IMR-90 (cell line): ENCODE results near the gene DGKB. TPM values are rescaled to one million over a fixed set of nuclear protein-coding genes. Genes with fewer than 3 reads are reported as not detected.

Source experiments
- ATAC-seq: fragments of 200-7000 bp; cut with Tn5 transposase; 2 replicates; pipeline ENCODE4 v1.9.1; 2020; ENCODE audit warnings: low read depth, mild to moderate bottlenecking, moderate library complexity
- BruUV-seq: library from RNA; stranded (reverse); fragments of 400-500 nt; replicated peaks from 2 replicates; lab custom pipeline; 2021; lab: Mats Ljungman, UMichigan
- CTCF ChIA-PET: fragments of 300-600 bp; formaldehyde crosslinking; extraction: SDS; loops from one replicate; lab custom pipeline; 2021; ENCODE audit warnings: antibody characterized with exemption; lab: Yijun Ruan, JAX
- POLR2A ChIA-PET: fragments of 300-600 bp; sonication (Branson Sonifier 250); formaldehyde crosslinking; loops from one replicate; lab custom pipeline; 2022; ENCODE audit warnings: antibody characterized with exemption; ENCODE audit not compliant: unreplicated experiment; lab: Charles Lee
- DNase-seq: peaks from one replicate; pipeline ENCODE4 v3.0.0; 2013
- H2AFZ ChIP-seq: replicated peaks from 2 replicates; pipeline ENCODE3; 2013; ENCODE audit warnings: low read length, mild to moderate bottlenecking; ENCODE audit not compliant: poor library complexity
- H2AK5ac ChIP-seq: 2 replicates; pipeline ENCODE4 v1.6.1; 2013; ENCODE audit warnings: low read depth, low read length, inconsistent platforms
- H2AK9ac ChIP-seq: replicated peaks from 2 replicates; pipeline ENCODE3; 2013; ENCODE audit warnings: mild to moderate bottlenecking, low read depth, low read length, moderate library complexity; ENCODE audit not compliant: poor library complexity
- H2BK120ac ChIP-seq: 2 replicates; pipeline ENCODE4 v1.6.1; 2013; ENCODE audit warnings: low read depth, low read length, inconsistent platforms
- H2BK15ac ChIP-seq: 3 replicates; pipeline ENCODE4 v1.6.1; 2013; ENCODE audit warnings: low read depth, low read length, inconsistent platforms
- H2BK20ac ChIP-seq: 2 replicates; pipeline ENCODE4 v1.6.1; 2013; ENCODE audit warnings: low read depth, mild to moderate bottlenecking, inconsistent platforms, low read length, moderate library complexity
- H2BK5ac ChIP-seq: 2 replicates; pipeline ENCODE4 v1.6.1; 2013; ENCODE audit warnings: mild to moderate bottlenecking, low read depth, low read length, inconsistent platforms; ENCODE audit not compliant: poor library complexity, severe bottlenecking
- H3K14ac ChIP-seq: replicated peaks from 2 replicates; pipeline ENCODE4 v1.6.1; 2013; ENCODE audit warnings: low read depth, low read length, inconsistent platforms
- H3K18ac ChIP-seq: 2 replicates; pipeline ENCODE4 v1.6.1; 2013; ENCODE audit warnings: low read depth, low read length, control low read depth
- H3K23ac ChIP-seq: 2 replicates; pipeline ENCODE4 v1.6.1; 2013; ENCODE audit warnings: low read depth, low read length, inconsistent platforms
- H3K27ac ChIP-seq: 2 replicates; pipeline ENCODE4 v1.5.1; 2013; ENCODE audit warnings: mild to moderate bottlenecking, control low read depth, low read length; ENCODE audit not compliant: insufficient read depth
- H3K27me3 ChIP-seq: 2 replicates; pipeline ENCODE4 v1.6.1; 2013; ENCODE audit warnings: low read length; ENCODE audit not compliant: control insufficient read depth, insufficient read depth
- H3K36me3 ChIP-seq: 2 replicates; pipeline ENCODE4 v1.6.1; 2013; ENCODE audit warnings: low read length, mixed read lengths; ENCODE audit not compliant: control insufficient read depth, insufficient read depth
- H3K4ac ChIP-seq: 2 replicates; pipeline ENCODE4 v1.6.1; 2013; ENCODE audit warnings: low read depth, low read length, inconsistent platforms
- H3K4me1 ChIP-seq: 2 replicates; pipeline ENCODE4 v1.6.1; 2013; ENCODE audit warnings: low read length, mixed read lengths; ENCODE audit not compliant: control insufficient read depth, insufficient read depth
- H3K4me2 ChIP-seq: 2 replicates; pipeline ENCODE4 v1.6.1; 2013; ENCODE audit warnings: low read depth, mild to moderate bottlenecking, control low read depth, low read length, moderate library complexity
- H3K4me3 ChIP-seq: 2 replicates; pipeline ENCODE4 v1.5.1; 2013; ENCODE audit warnings: low read depth, mild to moderate bottlenecking, control low read depth, low read length, moderate library complexity; ENCODE audit not compliant: insufficient read depth
- H3K56ac ChIP-seq: 2 replicates; pipeline ENCODE4 v1.6.1; 2013; ENCODE audit warnings: low read length, inconsistent platforms; ENCODE audit not compliant: insufficient read depth; ENCODE audit errors: extremely low read depth
- H3K79me1 ChIP-seq, 2 experiments: 2 replicates each; pipeline ENCODE4 v1.6.1; 2013; ENCODE audit warnings: low read length in 2 of 2, inconsistent platforms in 1 of 2, low read depth in 1 of 2
- H3K9ac ChIP-seq: 2 replicates; pipeline ENCODE4 v1.6.1; 2013; ENCODE audit warnings: low read depth, low read length, control low read depth
- H3K9me1 ChIP-seq: 2 replicates; pipeline ENCODE4 v1.6.1; 2013; ENCODE audit warnings: low read length, inconsistent platforms; ENCODE audit not compliant: insufficient read depth
- H3K9me3 ChIP-seq: 2 replicates; pipeline ENCODE4 v1.6.1; 2013; ENCODE audit warnings: low read length; ENCODE audit not compliant: control insufficient read depth, insufficient read depth
- H4K20me1 ChIP-seq: 2 replicates; pipeline ENCODE4 v1.6.1; 2013; ENCODE audit warnings: low read length, inconsistent platforms; ENCODE audit not compliant: insufficient read depth
- H4K5ac ChIP-seq: 2 replicates; pipeline ENCODE4 v1.6.1; 2013; ENCODE audit warnings: mild to moderate bottlenecking, low read depth, low read length, control low read depth
- H4K8ac ChIP-seq, 2 experiments: 2 replicates each; pipeline ENCODE4 v1.6.1; 2013; ENCODE audit warnings: low read depth in 2 of 2, low read length in 2 of 2, control low read depth in 1 of 2, inconsistent platforms in 1 of 2
- H4K91ac ChIP-seq: 2 replicates; pipeline ENCODE4 v1.6.1; 2013; ENCODE audit warnings: low read depth, low read length, inconsistent platforms; ENCODE audit not compliant: insufficient read depth
- CEBPB ChIP-seq: IDR thresholded peaks from 2 replicates; pipeline ENCODE4 v1.6.1; 2012; ENCODE audit warnings: low read depth, low read length, improper control_type of control experiment
- CHD1 ChIP-seq: IDR thresholded peaks from 2 replicates; pipeline ENCODE4 v1.6.1; 2012; ENCODE audit warnings: low read depth, low read length, improper control_type of control experiment
- CTCF ChIP-seq: conservative IDR thresholded peaks from 2 replicates; pipeline ENCODE4 v1.5.1; 2012; ENCODE audit warnings: mild to moderate bottlenecking, low read depth, low read length, improper control_type of control experiment
- FOS ChIP-seq: fragments of 150-350 bp; IDR thresholded peaks from 2 replicates; pipeline ENCODE4 v1.6.1; 2016; ENCODE audit warnings: low read depth, low read length
- MAFK ChIP-seq: IDR thresholded peaks from 2 replicates; pipeline ENCODE4 v1.6.1; 2012; ENCODE audit warnings: low read depth, low read length, improper control_type of control experiment
- RFX5 ChIP-seq: IDR thresholded peaks from 2 replicates; pipeline ENCODE4 v1.8.0; 2012; ENCODE audit warnings: low read depth, mild to moderate bottlenecking, low read length, moderate library complexity
- USF2 ChIP-seq: fragments of 150-350 bp; IDR thresholded peaks from 2 replicates; pipeline ENCODE4 v1.6.1; 2017; ENCODE audit warnings: mild to moderate bottlenecking, antibody characterized with exemption, low read length, low read depth
- WGBS, 2 experiments: methylation state at CpG; one replicate each; pipeline versions ENCODE4 v1.1.5 to v1.1.7; 2013; ENCODE audit warnings: missing lambda C conversion rate in 2 of 2; ENCODE audit not compliant: insufficient read length in 1 of 2; ENCODE audit errors: extremely low coverage in 2 of 2; 5-methylcytosine and 5-hydroxymethylcytosine counted together
- dilution Hi-C: fragments of 300-500 bp; cut with HindIII; formaldehyde crosslinking; loops from one replicate; pipeline ENCODE4 v1.14.3; 2018; ENCODE audit warnings: low sequenced_read_pairs; ENCODE audit not compliant: unreplicated experiment
- in situ Hi-C: fragments of 300-500 bp; cut with MboI; formaldehyde crosslinking; loops from 3 replicates; pipeline ENCODE4 v1.14.3; 2019; ENCODE audit warnings: low sequenced_read_pairs, inconsistent platforms, mixed read lengths
- intact Hi-C: fragments of 100-400 bp; cut with micrococcal nuclease; formaldehyde crosslinking; loops from 2 replicates; pipeline ENCODE4 v1.10.0; 2022
- polyA plus RNA-seq, 3 experiments: library from polyadenylated mRNA; depleted of rRNA; stranded (reverse); fragments of >200 nt; gene quantifications; 2 replicates each; pipeline ENCODE4 v1.2.3, GENCODE V29; 2012; ENCODE audit warnings: low replicate concordance in 1 of 3
- total RNA-seq: library from RNA; depleted of rRNA; stranded (reverse); fragments of >200 nt; gene quantifications from 2 replicates; pipeline ENCODE4 v1.2.3, GENCODE V29; 2012

DGKB gene
- total and polyA plus RNA-seq, 2 of the 4 experiments (the other 2 are of a cell fraction): not detected

- H2AFZ ChIP-seq: no peak overlapping the region
- no peak for DNase-seq
- WGBS, 2 experiments: no CpG with 5 or more reads among the region's 5 CpGs
- H3K23ac ChIP-seq: no peak overlapping the region
- H3K4me3 ChIP-seq: no peak overlapping the region
- H3K4ac ChIP-seq: no peak overlapping the region
- no peaks in the 10 kb centered on the region for H3K9me3 ChIP-seq
- no peak for TF ChIP-seq RFX5
- no peak for TF ChIP-seq USF2
- no peak for TF ChIP-seq FOS
- TF ChIP-seq CHD1: no peak
- TF ChIP-seq CTCF: no peak
- TF ChIP-seq MAFK: no peak
- TF ChIP-seq CEBPB: no peak
- no peak overlapping the region for H4K91ac ChIP-seq
- no peak overlapping the region for H3K27ac ChIP-seq
- dilution Hi-C loops (no loop called here), intact Hi-C loops (loop anchor here (2.0 to 5.0 kb wide), 2 partner anchors 233 to 699 kb away; no protein-coding TSS in a partner anchor), in situ Hi-C loops (loop anchor here (5.0 kb wide), 1 partner anchor 1413 kb away; no protein-coding TSS in a partner anchor)
- no peak overlapping the region for H2AK5ac ChIP-seq
- H3K14ac ChIP-seq: no peak overlapping the region
- no peak overlapping the region for H3K56ac ChIP-seq
- H3K27me3 ChIP-seq: no peaks in the 10 kb centered on the region
- H2BK5ac ChIP-seq: no peak overlapping the region
- H3K18ac ChIP-seq: no peak overlapping the region
- no TSS peak for BruUV-seq
- no peaks in the 10 kb centered on the region for H3K36me3 ChIP-seq
- H2BK15ac ChIP-seq: no peak overlapping the region
- no peaks in the 10 kb centered on the region for H3K4me1 ChIP-seq
- no peak overlapping the region for H4K8ac ChIP-seq
- no peak for ATAC-seq
- ChIA-PET POLR2A (no interaction called here), CTCF (no interaction called here)
- no peak overlapping the region for H2AK9ac ChIP-seq
- H2BK20ac ChIP-seq: no peak overlapping the region
- no peaks in the 10 kb centered on the region for H3K9me1 ChIP-seq
- no peaks in the 10 kb centered on the region for H4K20me1 ChIP-seq
- no peak overlapping the region for H2BK120ac ChIP-seq
- H3K9ac ChIP-seq: no peak overlapping the region
- no peak overlapping the region for H4K5ac ChIP-seq
- no peak overlapping the region for H3K4me2 ChIP-seq
- H3K79me1 ChIP-seq: no peaks in the 10 kb centered on the region
Measured at GRCh38 chr7:14690075-14690474, 212.5 kb downstream of the DGKB start.
